Naive thymus-derived CD4-positive, alpha-beta T cell (primary cell): ENCODE results near the gene EMILIN3. TPM values are rescaled to one million over a fixed set of nuclear protein-coding genes. Genes with fewer than 3 reads are reported as not detected.
A peak's percentile ranks its signal among the peaks of the same experiment; 100 is the strongest.
"Not testable (repeated sequence)": the region's sequence is repeated elsewhere in the genome, so short reads cannot be mapped to it uniquely, and the experiment has no call there.

Experiments used
- ATAC-seq: fragments of 150-1000 bp; cut with Tn5 transposase; 2 replicates; pipeline ENCODE4 v1.10.0; 2021; ENCODE audit warnings: mild to moderate bottlenecking, moderate library complexity
- CTCF ChIA-PET: fragments of 350-600 bp; sonication (Branson Sonifier 250); formaldehyde crosslinking; loops from one replicate; lab custom pipeline; 2021; ENCODE audit warnings: antibody characterized with exemption; lab: Charles Lee
- POLR2A ChIA-PET: fragments of 350-600 bp; sonication (Branson Sonifier 250); formaldehyde crosslinking; loops from one replicate; lab custom pipeline; 2021; ENCODE audit warnings: antibody characterized with exemption, inconsistent platforms; lab: Charles Lee
- DNase-seq, 9 donors: peaks; one replicate each; pipeline versions ENCODE4 v3.0.0 to v3.0.0-alpha.2; 2020 to 2022; ENCODE audit warnings: mixed read lengths in 1 of 9
- H3K27ac ChIP-seq: one replicate; pipeline ENCODE4 v1.7.0; 2013; ENCODE audit warnings: mild to moderate bottlenecking, low read depth, low read length, moderate library complexity
- H3K27me3 ChIP-seq, 2 donors: one replicate each; pipeline ENCODE4 v1.7.0; 2013; ENCODE audit warnings: low read length in 2 of 2, mild to moderate bottlenecking in 2 of 2, moderate library complexity in 2 of 2; ENCODE audit not compliant: control insufficient read depth in 2 of 2, insufficient read depth in 2 of 2
- H3K36me3 ChIP-seq, 3 experiments: 1 replicate in 2 of 3; 2 replicates in 1 of 3; pipeline ENCODE4 v1.7.0; 2013; ENCODE audit warnings: low read length in 3 of 3, mild to moderate bottlenecking in 3 of 3, moderate library complexity in 1 of 3; ENCODE audit not compliant: insufficient read depth in 3 of 3, control insufficient read depth in 2 of 3
- H3K4me1 ChIP-seq, 2 donors: one replicate each; pipeline ENCODE4 v1.7.0; 2013; ENCODE audit warnings: low read length in 2 of 2, mild to moderate bottlenecking in 2 of 2, moderate library complexity in 1 of 2; ENCODE audit not compliant: control insufficient read depth in 2 of 2, insufficient read depth in 2 of 2
- H3K4me3 ChIP-seq: 2 replicates; pipeline ENCODE4 v1.7.0; 2013; ENCODE audit warnings: mild to moderate bottlenecking, low read length
- H3K9me3 ChIP-seq, 3 experiments: 1 replicate in 2 of 3; 2 replicates in 1 of 3; pipeline ENCODE4 v1.7.0; 2013; ENCODE audit warnings: low read length in 3 of 3; ENCODE audit not compliant: control insufficient read depth in 2 of 3
- H3K27ac Mint-ChIP-seq, 9 donors: one replicate each; pipeline ENCODE4 v1.8.0; 2020 to 2022; ENCODE audit warnings: mixed read lengths in 9 of 9, mild to moderate bottlenecking in 8 of 9, moderate library complexity in 5 of 9, inconsistent platforms in 2 of 9
- H3K27me3 Mint-ChIP-seq, 5 donors: one replicate each; pipeline ENCODE4 v1.8.0; 2021 to 2022; ENCODE audit warnings: mixed read lengths in 5 of 5, mild to moderate bottlenecking in 1 of 5
- H3K36me3 Mint-ChIP-seq, 5 donors: one replicate each; pipeline ENCODE4 v1.8.0; 2020 to 2022; ENCODE audit warnings: mixed read lengths in 5 of 5, mild to moderate bottlenecking in 3 of 5, inconsistent platforms in 1 of 5
- H3K4me1 Mint-ChIP-seq, 7 donors: one replicate each; pipeline ENCODE4 v1.8.0; 2020 to 2022; ENCODE audit warnings: mixed read lengths in 7 of 7, mild to moderate bottlenecking in 3 of 7, inconsistent platforms in 1 of 7
- H3K4me3 Mint-ChIP-seq, 10 donors: one replicate each; pipeline ENCODE4 v1.8.0; 2020 to 2022; ENCODE audit warnings: mild to moderate bottlenecking in 10 of 10, mixed read lengths in 10 of 10, moderate library complexity in 6 of 10, inconsistent platforms in 2 of 10
- H3K9me3 Mint-ChIP-seq, 11 donors: one replicate each; pipeline ENCODE4 v1.8.0; 2020 to 2022; ENCODE audit warnings: mixed read lengths in 11 of 11, mild to moderate bottlenecking in 4 of 11, inconsistent platforms in 1 of 11, moderate library complexity in 1 of 11
- intact Hi-C, 2 donors: fragments of 100-400 bp; cut with micrococcal nuclease; formaldehyde crosslinking; loops; one replicate each; pipeline ENCODE4 v1.15.1; 2023
- polyA plus RNA-seq, 2 donors: library from polyadenylated mRNA; unstranded; fragments of 300-500 nt; fragmentation: Illumina TruSeq; gene quantifications; one replicate each; pipeline ENCODE4 v1.2.3, GENCODE V29; 2021
- total RNA-seq, 6 experiments: library from RNA in 5 of 6; stranded (reverse) in 5 of 6; gene quantifications; 1 replicate in 5 of 6; 2 replicates in 1 of 6; pipeline ENCODE4 v1.2.3 and lab custom pipeline; 2021 to 2026

Gene EMILIN3
- total and polyA plus RNA-seq, 7 experiments from 2014 or later: 0.19 TPM; not detected in 6

GRCh38 chr20:41316602-41317545, 49.7 kb downstream of the EMILIN3 start:
- no peaks in the 10 kb centered on the region for H3K36me3 ChIP-seq
- peaks cover 11 to 34% (median 28%) of the 10 kb centered on the region in 7 donors for H3K4me1 Mint-ChIP-seq
- DNase-seq: peak in 8 of 9 donors; percentile 37 to 75 (median 54)
- intact Hi-C loops: loop anchor here (1.0 to 5.0 kb wide), 12 partner anchors 12 to 376 kb away; partner anchors contain the start of genes CHD6 (in 2 of the 2), LPIN3 (in 2 of the 2), PLCG1 (in 2 of the 2) and TOP1 (in 2 of the 2)
- H3K27ac ChIP-seq: peak overlapping the region; percentile 75
- H3K9me3 ChIP-seq: no peaks in the 10 kb centered on the region
- CTCF ChIA-PET: no interaction called here
- POLR2A ChIA-PET: interaction anchor here (1.3 kb wide), 1 partner anchor 11 kb away, joined by 4 read pairs; no protein-coding TSS in a partner anchor
- no peaks in the 10 kb centered on the region for H3K4me1 ChIP-seq
- peak overlapping the region; percentile 67 to 92 (median 84) for H3K4me3 Mint-ChIP-seq
- no peaks in the 10 kb centered on the region for H3K27me3 ChIP-seq
- H3K9me3 Mint-ChIP-seq: no peaks in the 10 kb centered on the region
- peak overlapping the region; percentile 47 for H3K4me3 ChIP-seq
- peak overlapping the region; percentile 29 to 87 (median 76) for H3K27ac Mint-ChIP-seq
- H3K36me3 Mint-ChIP-seq: no peaks in the 10 kb centered on the region
- H3K27me3 Mint-ChIP-seq: peaks cover 0 to 7% (median 0%) of the 10 kb centered on the region in 5 donors
- peak; percentile 66 for ATAC-seq

GRCh38 chr20:41316051-41316450, 50.6 kb downstream of the EMILIN3 start:
- Mint-ChIP-seq H3K4me3 (peak overlapping the region; percentile 67 to 92 (median 84)), H3K36me3 (no peaks in the 10 kb centered on the region), H3K9me3 (no peaks in the 10 kb centered on the region), H3K27me3 (peaks cover 0 to 7% (median 0%) of the 10 kb centered on the region in 5 donors), H3K27ac (peak overlapping the region in 8 of 9 donors; percentile 29 to 87 (median 72)), H3K4me1 (peaks cover 13 to 34% (median 28%) of the 10 kb centered on the region in 7 donors)
- Histone ChIP-seq H3K27me3 (no peaks in the 10 kb centered on the region), H3K36me3 (no peaks in the 10 kb centered on the region), H3K9me3 (no peaks in the 10 kb centered on the region), H3K27ac (no peak overlapping the region), H3K4me3 (no peak overlapping the region), H3K4me1 (no peaks in the 10 kb centered on the region)
- DNase-seq: no peak
- ChIA-PET POLR2A (interaction anchor here (0.6 kb wide), 1 partner anchor 158 kb away, joined by 3 read pairs; no protein-coding TSS in a partner anchor), CTCF (no interaction called here)
- intact Hi-C loops: loop anchor here (2.0 to 5.0 kb wide), 5 partner anchors 84 to 377 kb away; no protein-coding TSS in a partner anchor
- no peak for ATAC-seq

DNA sequence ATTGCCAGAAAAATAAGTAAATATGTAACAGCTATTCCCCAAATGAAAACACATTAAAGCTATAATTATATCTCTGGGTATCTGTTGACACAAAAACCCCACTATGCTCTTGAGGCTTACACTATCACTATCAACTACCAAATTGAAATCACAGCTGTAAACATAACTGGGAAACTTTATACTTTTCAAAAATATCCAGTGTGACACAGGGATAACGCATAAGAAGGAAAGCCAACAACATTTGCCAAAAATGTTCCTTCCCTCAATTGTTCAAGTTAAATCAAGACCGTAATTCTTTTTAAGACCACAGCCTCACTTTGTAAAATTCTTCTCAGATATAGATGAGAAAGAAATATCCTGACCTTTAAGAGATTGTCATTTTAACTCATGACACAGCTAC, 52.2 kb downstream of the EMILIN3 start:
- peak overlapping the region in 1 of 10 donors; percentile 39 for H3K4me3 Mint-ChIP-seq

DNA sequence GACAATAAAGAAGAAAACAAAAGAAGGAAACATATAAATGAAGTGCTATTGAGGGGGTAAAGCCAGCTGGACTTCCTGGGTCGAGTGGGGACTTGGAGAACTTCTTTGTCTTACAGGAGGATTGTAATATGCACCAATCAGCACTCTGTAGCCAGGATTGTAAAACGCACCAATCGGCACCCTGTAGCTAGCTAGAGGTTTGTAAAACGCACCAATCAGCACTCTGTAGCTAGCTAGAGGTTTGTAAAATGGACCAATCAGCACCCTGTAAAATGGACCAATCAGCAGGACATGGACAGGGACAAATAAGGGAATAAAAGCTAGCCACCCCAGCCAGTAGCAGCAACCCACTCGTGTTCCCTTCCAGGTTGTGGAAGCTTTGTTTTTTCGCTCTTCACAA, 54.6 kb downstream of the EMILIN3 start:
- H3K36me3 Mint-ChIP-seq, CTCF ChIA-PET, H3K4me1 ChIP-seq, DNase-seq, H3K4me3 Mint-ChIP-seq, ATAC-seq, H3K36me3 ChIP-seq, H3K9me3 ChIP-seq, H3K27ac ChIP-seq, H3K27ac Mint-ChIP-seq, H3K9me3 Mint-ChIP-seq, H3K27me3 ChIP-seq, H3K4me3 ChIP-seq, H3K27me3 Mint-ChIP-seq, intact Hi-C loops: not testable (repeated sequence)
- POLR2A ChIA-PET: interaction anchor here (0.6 to 0.8 kb wide), 2 partner anchors 14 to 174 kb away, joined by 3 to 5 read pairs; no protein-coding TSS in a partner anchor
- peaks cover 16 to 29% (median 19%) of the 10 kb centered on the region in 7 donors for H3K4me1 Mint-ChIP-seq

More for the DNA sequence above, 52.2 kb downstream of the EMILIN3 start:
- H3K4me1 Mint-ChIP-seq: peaks cover 18 to 40% (median 26%) of the 10 kb centered on the region in 7 donors
- Histone ChIP-seq H3K4me3 (no peak overlapping the region), H3K36me3 (no peaks in the 10 kb centered on the region), H3K9me3 (no peaks in the 10 kb centered on the region), H3K27me3 (no peaks in the 10 kb centered on the region), H3K4me1 (no peaks in the 10 kb centered on the region), H3K27ac (no peak overlapping the region)
- intact Hi-C loops: no loop called here
- H3K27ac Mint-ChIP-seq: no peak overlapping the region
- ATAC-seq (no peak), DNase-seq (no peak)
- H3K27me3 Mint-ChIP-seq: peaks cover 0 to 6% (median 0%) of the 10 kb centered on the region in 5 donors
- CTCF ChIA-PET: no interaction called here
- peaks cover 0 to 6% (median 0%) of the 10 kb centered on the region in 5 donors for H3K36me3 Mint-ChIP-seq
- H3K9me3 Mint-ChIP-seq: no peaks in the 10 kb centered on the region
- POLR2A ChIA-PET: no interaction called here

Other genes starting within 250 kb of the EMILIN3 start
- 100 to 1,000 TPM; 343 to 559 (median 418) TPM for gene PLCG1, start 229.3 kb downstream of the EMILIN3 start, total RNA-seq
- gene PLCG1, start 229.3 kb downstream of the EMILIN3 start, polyA plus RNA-seq: 100 to 1,000 TPM in 1 of 2 donors, 10 to 100 TPM in 1; 36.9 to 105 TPM
- 10 to 100 TPM in 2 of 5 experiments, 1 to 10 TPM in 3; 7.9 to 12.8 (median 9.8) TPM for gene ZHX3, start 49.1 kb downstream of the EMILIN3 start, total RNA-seq
- gene ZHX3, start 49.1 kb downstream of the EMILIN3 start, polyA plus RNA-seq: 1 to 10 TPM; 6.6 to 6.9 TPM
- 1 to 10 TPM in 2 of 5 experiments, under 1 TPM in 3; 0.37 to 3.0 (median 0.84) TPM for gene LPIN3, start 26.0 kb downstream of the EMILIN3 start, total RNA-seq
- gene LPIN3, start 26.0 kb downstream of the EMILIN3 start, polyA plus RNA-seq: under 1 TPM in 1 of 2 donors, not detected in 1; 0.10 TPM